ENCODE data around the gene AFAP1.
A peak's percentile ranks its signal among the peaks of the same experiment; 100 is the strongest.

AFAP1 gene

GRCh38 chr4:7780751-7781348 is 158.8 kb downstream of the AFAP1 start:
- DNase-seq, result no peak

GRCh38 chr4:7779432-7779768 is 160.3 kb downstream of the AFAP1 start:
- DNase-seq, result peak in 2 of 4 experiments; percentile 8 to 25

- DNase-seq, result no peak
Measured at GRCh38 chr4:7778510-7779431, 160.9 kb downstream of the AFAP1 start.

DNA sequence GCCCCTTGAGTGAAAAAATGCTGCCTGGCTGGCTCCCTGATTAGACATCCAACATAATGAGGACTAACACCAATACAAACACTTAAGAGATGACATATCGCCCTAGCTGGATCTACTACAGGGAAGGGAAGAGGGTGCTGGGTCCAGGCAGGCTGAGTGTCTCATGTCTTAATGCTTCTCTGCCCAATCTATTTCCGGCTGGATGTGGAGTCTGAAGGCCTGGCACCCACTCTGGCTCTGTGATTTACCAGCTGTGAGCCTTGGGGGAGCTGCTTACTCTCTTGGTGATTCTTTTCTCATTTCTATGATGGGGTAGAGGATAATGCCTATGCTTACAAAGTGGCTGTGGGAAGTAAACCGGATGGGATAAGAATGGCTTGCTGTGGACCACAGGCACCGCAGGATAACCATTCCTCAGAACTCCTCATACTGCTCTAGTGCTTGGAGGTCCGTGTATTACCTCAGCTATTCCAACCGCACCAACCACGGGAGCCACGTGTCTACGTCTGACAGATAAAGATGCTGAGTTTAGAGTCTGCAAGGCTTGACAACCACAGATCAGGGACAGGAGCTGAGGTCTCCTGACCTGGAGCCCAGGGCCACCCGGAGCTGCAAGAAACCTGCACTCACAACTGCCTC is 161.7 kb downstream of the AFAP1 start:
- DNase-seq, result no peak

DNA sequence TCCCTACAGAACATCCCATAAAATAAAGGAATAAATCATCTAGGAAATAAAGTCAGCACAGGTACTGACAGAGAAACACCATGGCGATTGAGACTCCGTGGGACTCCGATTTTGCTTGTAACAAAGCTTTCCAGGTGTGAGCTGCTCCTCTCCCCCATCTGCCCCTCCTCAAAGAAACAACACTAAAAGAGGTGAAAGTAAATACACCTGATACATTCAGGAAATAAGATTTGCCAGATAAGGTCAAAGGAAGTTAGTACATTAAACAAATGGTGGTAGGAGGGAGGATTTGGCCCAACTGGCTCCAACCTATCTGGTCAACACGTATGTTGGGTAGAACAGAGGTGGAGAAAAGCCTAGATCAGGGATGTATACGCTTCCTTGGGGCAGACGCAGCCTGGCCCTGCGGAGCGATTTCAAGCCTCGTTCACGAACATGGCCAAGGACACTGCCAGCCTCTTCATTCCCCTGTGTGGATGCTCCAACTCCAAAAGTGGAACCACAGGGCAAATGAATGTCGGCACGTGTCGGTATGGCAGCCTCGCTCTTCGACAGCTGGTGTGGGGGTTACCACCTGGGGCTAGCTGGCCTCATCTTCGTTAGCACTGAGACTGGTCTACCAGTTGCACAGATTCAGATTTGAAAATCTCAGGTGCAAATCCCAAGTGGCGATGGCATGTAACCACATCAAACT is 162.5 kb downstream of the AFAP1 start:
- no peak for DNase-seq

DNA sequence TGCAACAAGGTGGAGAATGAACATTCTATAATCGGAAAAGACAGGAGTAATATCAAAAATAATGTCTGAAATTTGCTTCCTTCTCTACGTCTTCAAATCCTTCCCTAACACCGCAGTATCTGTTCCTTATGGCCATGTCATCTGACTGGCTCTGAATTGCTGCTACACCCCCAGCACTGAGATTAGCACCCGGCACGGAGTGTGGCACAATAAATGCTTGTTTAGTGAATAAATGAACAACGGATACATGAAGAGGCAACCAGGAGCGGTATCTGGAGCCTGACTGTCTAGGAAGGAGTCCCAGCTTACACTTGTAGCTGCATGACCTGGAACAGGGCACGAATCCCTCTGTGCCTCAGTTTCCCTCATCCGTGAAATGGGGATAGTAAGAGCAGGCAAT is 164.3 kb downstream of the AFAP1 start:
- DNase-seq, result no peak

- no peak for DNase-seq
Measured at GRCh38 chr4:7774301-7775294, 165.1 kb downstream of the AFAP1 start.

DNA sequence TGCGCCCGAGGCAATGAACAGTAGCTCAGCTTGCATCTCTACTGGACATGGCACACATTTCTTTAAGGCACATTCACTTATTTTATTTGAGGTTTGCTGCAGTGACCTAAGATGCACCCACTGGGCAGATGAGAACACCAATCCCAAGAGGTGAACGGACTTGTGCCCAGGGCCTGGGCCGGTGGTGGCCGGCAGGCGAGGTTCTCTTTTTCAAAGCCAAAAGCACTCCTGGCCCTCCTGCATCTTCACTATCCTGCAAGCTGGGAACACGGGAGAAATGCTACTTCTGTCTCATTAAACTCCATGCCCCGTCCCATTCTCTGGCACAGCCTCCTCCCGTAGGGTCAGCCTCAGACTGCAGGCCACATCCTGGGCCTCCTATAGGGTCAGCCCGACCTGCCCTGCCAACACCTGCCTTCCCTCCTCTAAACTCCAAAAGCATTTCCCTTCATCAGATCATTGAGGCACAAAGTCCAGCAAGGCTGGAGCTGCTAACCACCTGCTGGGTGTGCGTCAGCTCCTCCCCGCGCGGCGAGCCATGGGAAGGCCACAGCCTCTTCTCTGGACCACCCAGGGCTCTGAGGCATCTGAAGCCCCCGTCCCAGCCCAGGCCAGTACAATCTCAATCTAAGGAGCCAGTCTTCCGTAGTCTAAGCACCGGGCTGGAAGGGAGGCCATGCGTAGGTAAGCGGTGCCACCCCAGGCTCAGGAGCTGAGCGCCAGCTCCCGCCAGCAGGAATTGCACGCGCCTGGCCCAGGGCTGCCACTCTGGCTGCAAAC is 166.1 kb downstream of the AFAP1 start:
- DNase-seq, result no peak

DNA sequence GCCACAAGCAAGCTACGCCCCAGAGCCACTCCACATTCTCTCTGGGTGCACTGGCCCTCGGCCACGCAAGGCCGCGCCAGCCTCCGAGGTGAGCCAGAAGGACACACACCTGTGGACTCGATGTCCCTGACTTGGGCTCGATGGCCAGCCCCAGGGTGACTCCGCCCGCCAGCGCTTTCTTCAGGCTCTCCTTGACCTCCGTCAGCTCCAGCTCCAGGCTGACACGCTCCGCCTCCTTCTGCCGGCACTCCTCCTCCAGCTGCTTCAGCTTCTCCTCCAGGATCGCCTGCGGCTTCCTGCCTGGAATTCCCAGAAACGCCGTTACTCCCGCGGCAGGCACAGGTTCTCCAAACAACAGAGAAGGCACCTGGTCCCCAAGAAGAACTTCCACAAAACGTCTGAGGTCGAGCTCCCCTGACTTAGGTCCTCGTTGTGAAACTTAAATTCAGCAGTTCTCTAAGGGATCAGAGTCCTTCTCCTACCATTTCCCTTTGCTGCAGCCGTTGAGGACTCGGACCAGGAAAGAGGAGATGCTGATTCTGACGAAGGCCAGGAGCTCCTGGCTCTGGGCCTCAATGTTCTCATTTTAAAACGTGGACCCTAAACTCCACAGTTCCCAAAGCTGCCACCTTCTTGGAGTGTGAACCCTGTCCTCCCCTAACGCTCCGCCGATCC is 166.8 kb downstream of the AFAP1 start:
- DNase-seq, result no peak

DNA sequence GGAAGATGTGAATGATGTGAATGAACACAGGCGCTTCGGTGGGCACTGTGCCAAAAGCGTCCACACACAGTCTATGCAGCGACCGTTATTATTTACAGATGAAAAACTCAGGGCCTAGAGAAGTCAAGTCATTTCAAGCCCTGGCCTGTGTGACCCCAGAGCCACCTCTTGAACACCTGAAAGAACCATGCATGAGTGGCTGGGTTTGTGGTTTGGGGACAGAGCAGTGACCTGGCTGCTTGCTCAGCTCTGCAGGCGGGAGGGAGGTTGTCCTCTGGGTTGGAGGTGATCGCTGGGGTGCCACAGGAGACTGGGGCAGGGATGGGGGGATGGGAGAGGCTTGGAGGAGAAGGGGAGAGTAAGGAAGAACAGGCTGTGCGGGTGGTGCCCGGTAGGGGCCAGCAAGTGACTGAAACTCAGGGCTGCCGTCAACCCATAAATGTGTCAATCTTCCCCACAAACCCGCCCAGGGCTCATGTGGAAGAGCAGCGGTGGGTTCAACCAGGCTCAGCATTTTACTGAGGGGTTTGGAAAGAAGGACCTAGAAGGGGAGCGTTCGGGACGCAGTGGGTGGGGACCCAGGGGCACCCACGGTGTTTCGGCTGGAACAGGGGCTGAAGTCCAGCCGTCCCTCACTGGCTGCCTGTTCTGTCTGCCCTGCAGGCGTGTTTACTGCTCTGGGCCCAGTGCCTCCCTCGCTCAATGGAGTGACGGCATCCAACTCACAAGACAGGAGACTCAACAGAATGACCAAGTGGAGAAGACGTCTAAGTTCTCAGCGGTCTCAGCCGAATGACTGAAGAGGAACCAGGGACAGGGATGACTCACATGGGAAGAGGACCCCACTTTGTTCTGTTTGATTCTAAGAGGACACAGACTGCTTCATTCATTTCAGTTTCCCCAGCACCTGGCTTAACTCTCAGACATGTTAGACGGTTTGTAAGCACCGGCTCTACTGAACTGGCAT is 167.8 kb downstream of the AFAP1 start:
- no peak for DNase-seq

DNA sequence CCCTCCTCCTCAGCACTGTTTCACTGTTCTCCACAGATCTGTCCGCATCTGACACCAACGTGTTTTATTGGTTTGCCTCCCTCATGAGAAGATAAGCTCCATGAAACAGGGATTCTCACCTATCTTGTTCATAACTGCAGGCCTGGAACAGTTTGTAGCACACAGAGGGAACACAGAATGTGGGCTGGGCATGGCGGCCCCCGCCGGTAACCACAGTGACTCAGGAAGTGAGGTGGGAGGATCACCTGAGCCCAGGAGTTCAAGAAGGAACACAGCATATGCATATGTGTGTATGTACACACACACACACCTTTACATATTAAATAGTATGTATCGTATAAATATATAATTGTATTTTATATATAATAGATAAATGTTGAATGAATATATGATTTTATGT is 168.6 kb downstream of the AFAP1 start:
- DNase-seq, result no peak

- peak; percentile 42 to 69 (median 56) for DNase-seq
Measured at GRCh38 chr4:7770224-7771050, 169.2 kb downstream of the AFAP1 start.

DNA sequence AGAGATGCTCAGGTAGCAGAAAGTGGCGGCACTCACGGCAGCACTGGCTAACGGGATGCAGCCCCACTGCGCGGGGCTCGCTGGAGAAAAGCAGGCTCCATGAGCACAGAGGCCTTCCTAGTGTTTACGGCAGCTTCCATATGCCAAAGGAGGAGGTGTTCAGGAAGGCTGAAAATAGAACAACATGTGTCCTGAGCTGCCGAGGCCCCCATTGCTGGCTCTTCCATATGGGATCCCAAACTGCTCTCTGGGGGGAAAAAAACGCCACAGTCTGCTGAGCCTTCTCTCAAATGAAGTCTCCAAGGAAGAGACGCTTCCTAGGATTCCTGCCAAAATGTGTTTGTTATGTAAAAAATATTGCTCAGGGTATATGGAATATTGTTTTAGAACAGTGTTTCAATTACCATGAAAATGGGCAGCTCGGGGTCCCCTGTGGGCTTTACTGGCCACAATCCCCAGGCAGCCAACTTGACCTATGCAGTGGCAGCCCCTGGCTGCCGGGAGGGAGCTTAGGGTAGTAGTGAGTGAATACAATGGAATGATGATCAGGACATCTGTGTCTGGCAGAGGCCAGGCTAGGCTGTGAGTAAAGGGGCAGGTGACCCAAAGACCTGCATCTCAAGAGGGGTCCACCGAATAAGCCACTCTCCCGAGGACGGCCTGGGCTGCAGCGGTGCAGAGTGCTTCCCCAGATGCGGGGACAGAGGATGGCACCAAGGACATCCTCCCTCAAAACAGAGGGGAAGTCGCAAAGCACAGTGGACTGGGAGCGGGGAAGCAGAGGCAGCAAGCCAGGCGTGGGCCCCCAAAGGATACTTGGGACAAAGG is 170.1 kb downstream of the AFAP1 start:
- DNase-seq, result no peak

DNA sequence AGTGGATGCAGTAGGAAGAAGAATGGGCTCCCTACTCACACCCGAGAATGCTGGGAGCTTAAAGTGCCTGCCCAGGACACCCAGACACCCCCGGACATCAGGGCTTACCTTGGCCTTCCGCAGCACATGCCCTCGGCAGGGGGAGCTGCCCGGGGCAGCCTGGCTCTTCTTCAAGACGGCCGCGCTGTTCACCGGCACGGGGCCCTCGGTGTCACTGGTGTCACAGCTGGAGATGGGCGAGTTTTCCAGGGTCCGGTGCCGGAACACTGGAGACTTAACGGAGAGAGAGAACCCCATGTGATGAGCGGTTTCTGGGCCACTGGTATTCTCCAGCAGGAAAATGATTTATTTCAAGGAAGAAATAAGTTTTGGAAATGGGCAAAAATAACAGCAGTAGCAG is 170.9 kb downstream of the AFAP1 start:
- no peak for DNase-seq

GRCh38 chr4:7767966-7768365 is 171.7 kb downstream of the AFAP1 start:
- DNase-seq, result no peak

GRCh38 chr4:7767526-7767925 is 172.1 kb downstream of the AFAP1 start:
- no peak for DNase-seq

DNA sequence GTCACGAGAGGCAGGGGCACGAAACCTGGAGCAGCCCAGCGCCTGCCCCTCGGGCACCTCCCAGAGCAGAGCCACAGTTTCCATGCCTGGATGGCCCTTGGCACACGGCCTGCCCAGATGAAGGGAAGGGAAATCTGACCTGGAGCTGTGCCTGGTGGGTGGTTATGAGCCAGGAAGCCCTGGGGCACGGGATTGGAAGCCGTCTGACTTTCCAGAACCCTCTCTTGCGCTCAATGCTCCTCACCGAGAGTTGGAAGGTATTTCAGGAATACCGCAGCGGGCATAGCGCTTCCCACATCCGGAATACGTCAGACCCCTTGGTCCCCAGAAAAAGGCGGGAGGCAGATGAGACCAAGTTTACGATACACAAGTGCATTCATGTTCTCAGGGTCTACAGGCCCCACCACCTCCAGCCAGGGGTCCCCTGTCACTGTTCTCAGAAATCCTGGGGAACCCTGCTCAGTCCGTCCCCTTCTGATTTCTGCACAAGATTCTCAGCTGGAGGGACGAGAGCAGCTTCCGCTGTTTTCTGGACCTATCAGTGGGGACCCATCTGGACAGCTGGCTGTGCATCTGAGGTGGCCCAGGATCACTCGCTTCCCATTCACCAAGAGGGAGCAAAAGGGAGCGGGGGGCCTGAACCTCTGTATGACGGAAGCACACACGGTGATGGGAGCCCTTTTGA is 172.9 kb downstream of the AFAP1 start:
- DNase-seq, result no peak
